Activated CD8-positive, alpha-beta T cell treated with anti-CD3 and anti-CD28 coated beads for 36 hours (primary cell): ENCODE data around the gene AQP12B. TPM values are rescaled to one million over a fixed set of nuclear protein-coding genes. Genes with fewer than 3 reads are reported as not detected.
"Not testable (repeated sequence)": the region's sequence is repeated elsewhere in the genome, so short reads cannot be mapped to it uniquely, and the experiment has no call there.

Source experiments
- ATAC-seq: fragments of 200-7000 bp; cut with Tn5 transposase; one replicate; pipeline ENCODE4 v1.10.0; 2021; ENCODE audit warnings: mild to moderate bottlenecking, moderate library complexity
- CTCF ChIA-PET: fragments of 350-600 bp; sonication (Branson Sonifier 250); formaldehyde crosslinking; loops from one replicate; lab custom pipeline; 2021; ENCODE audit warnings: antibody characterized with exemption; lab: Charles Lee
- POLR2A ChIA-PET: fragments of 350-600 bp; sonication (Branson Sonifier 250); formaldehyde crosslinking; loops from one replicate; lab custom pipeline; 2021; ENCODE audit warnings: antibody characterized with exemption; lab: Charles Lee
- DNase-seq: peaks from one replicate; pipeline ENCODE4 v3.0.0-alpha.2; 2020
- H3K27ac Mint-ChIP-seq: one replicate; pipeline ENCODE4 v1.8.0; 2021; ENCODE audit warnings: mild to moderate bottlenecking, mixed read lengths
- H3K27me3 Mint-ChIP-seq: one replicate; pipeline ENCODE4 v1.8.0; 2021; ENCODE audit warnings: mixed read lengths
- H3K36me3 Mint-ChIP-seq: one replicate; pipeline ENCODE4 v1.8.0; 2021; ENCODE audit warnings: low read depth, mixed read lengths
- H3K4me1 Mint-ChIP-seq: one replicate; pipeline ENCODE4 v1.8.0; 2021; ENCODE audit warnings: low read depth, mixed read lengths
- H3K4me3 Mint-ChIP-seq: one replicate; pipeline ENCODE4 v1.8.0; 2021; ENCODE audit warnings: mild to moderate bottlenecking, moderate library complexity, mixed read lengths
- H3K9me3 Mint-ChIP-seq: one replicate; pipeline ENCODE4 v1.8.0; 2021; ENCODE audit warnings: mixed read lengths
- CTCF ChIP-seq: fragments of 200-600 bp; IDR thresholded peaks from one replicate; pipeline ENCODE4 v1.8.0; 2022; ENCODE audit warnings: antibody characterized with exemption, mild to moderate bottlenecking
- intact Hi-C: fragments of 100-400 bp; cut with micrococcal nuclease; formaldehyde crosslinking; loops from one replicate; pipeline ENCODE4 v1.10.0; 2022
- total RNA-seq, 2 experiments: library from RNA; stranded (reverse); gene quantifications; one replicate each; pipeline ENCODE4 v1.2.3, GENCODE V29; 2021

Gene AQP12B, protein sequence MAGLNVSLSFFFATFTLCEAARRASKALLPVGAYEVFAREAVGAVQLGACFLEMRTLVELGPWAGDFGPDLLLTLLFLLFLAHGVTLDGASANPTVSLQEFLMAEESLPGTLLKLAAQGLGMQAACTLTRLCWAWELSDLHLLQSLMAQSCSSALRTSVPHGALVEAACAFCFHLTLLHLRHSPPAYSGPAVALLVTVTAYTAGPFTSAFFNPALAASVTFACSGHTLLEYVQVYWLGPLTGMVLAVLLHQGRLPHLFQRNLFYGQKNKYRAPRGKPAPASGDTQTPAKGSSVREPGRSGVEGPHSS
- not detected for total RNA-seq

DNA sequence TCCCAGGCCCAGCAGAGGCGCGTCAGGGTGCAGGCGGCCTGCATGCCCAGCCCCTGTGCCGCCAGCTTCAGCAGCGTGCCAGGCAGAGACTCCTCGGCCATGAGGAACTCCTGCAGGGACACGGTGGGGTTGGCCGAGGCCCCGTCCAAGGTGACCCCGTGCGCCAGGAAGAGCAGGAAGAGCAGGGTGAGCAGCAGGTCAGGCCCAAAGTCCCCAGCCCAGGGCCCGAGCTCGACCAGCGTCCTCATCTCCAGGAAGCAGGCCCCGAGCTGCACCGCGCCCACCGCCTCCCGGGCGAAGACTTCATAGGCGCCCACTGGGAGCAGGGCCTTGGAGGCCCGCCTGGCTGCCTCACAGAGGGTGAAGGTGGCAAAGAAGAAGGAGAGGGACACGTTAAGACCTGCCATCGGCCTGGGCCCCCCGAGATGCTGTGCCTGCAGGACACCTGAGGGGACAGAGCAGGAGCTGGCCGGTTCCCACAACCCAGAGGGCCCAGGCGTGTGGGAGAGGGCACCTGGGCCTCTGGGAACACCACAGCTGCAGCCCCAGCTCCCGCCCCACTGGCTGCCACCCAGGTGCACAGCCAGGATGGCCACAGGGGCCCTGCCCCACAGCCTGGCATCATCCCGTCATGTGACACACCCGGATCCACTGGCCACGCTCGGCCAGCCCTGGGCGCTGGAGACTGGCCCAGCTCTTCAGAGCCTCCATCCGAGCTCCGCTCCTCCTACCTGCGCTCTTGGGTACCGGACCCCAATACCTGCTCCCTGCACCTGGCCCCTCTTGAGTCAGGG is at the start of gene AQP12B:
Gene AQP12B (minus strand): TSS at position 455 of the 794 bp plus-strand sequence. CDS start 48 bp downstream, at position 407.
- H3K27me3 Mint-ChIP-seq, H3K4me3 Mint-ChIP-seq, DNase-seq, H3K27ac Mint-ChIP-seq, POLR2A ChIA-PET, CTCF ChIA-PET, ATAC-seq, H3K9me3 Mint-ChIP-seq, H3K36me3 Mint-ChIP-seq, intact Hi-C loops, H3K4me1 Mint-ChIP-seq: not testable (repeated sequence)

GRCh38 chr2:240732184-240732583 is 49.5 kb upstream of the AQP12B start:
- DNase-seq = no peak
- no peak for ATAC-seq
- Mint-ChIP-seq H3K27ac (no peak overlapping the region), H3K36me3 (no peaks in the 10 kb centered on the region), H3K4me3 (no peak overlapping the region), H3K27me3 (no peaks in the 10 kb centered on the region), H3K9me3 (no peaks in the 10 kb centered on the region), H3K4me1 (no peaks in the 10 kb centered on the region)
- no peak for TF ChIP-seq CTCF
- ChIA-PET CTCF (no interaction called here), POLR2A (interaction anchor here (0.6 kb wide), 1 partner anchor 141 kb away, joined by 3 read pairs; no protein-coding TSS in a partner anchor)
- intact Hi-C loops = no loop called here

DNA sequence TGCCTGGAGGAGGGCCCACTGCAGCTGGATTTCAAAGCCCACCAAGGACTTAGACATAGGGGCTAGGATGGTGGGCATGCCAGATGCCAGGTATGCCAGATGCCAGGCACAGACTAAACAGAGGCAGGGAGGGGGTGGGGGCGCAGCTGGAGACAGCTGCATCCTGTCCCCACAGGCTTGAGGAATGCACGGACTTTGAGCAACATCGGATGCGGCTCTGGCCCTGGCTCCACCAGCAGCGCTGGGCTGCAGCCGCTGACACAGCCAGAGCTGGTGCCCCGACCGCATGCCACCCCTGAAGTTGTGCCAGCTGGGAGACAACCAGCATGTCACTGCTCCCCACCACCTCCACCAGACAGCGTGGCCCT is 48.5 kb upstream of the AQP12B start:
- no peaks in the 10 kb centered on the region for H3K36me3 Mint-ChIP-seq
- no peak for ATAC-seq
- H3K4me1 Mint-ChIP-seq = no peaks in the 10 kb centered on the region
- CTCF ChIA-PET = no interaction called here
- no peak overlapping the region for H3K27ac Mint-ChIP-seq
- H3K9me3 Mint-ChIP-seq = no peaks in the 10 kb centered on the region
- no peak overlapping the region for H3K4me3 Mint-ChIP-seq
- intact Hi-C loops = no loop called here
- no peak for TF ChIP-seq CTCF
- POLR2A ChIA-PET = interaction anchor here (1.2 kb wide), 1 partner anchor 64 kb away, joined by 3 read pairs; no protein-coding TSS in a partner anchor
- H3K27me3 Mint-ChIP-seq = no peaks in the 10 kb centered on the region
- no peak for DNase-seq

GRCh38 chr2:240730501-240731177 is 48.0 kb upstream of the AQP12B start:
- POLR2A ChIA-PET = interaction anchor here (1.2 kb wide), 1 partner anchor 63 kb away, joined by 3 read pairs; no protein-coding TSS in a partner anchor
- intact Hi-C loops = no loop called here
- ATAC-seq = no peak
- Mint-ChIP-seq H3K27ac (no peak overlapping the region), H3K4me1 (no peaks in the 10 kb centered on the region), H3K9me3 (no peaks in the 10 kb centered on the region), H3K4me3 (no peak overlapping the region), H3K27me3 (no peaks in the 10 kb centered on the region), H3K36me3 (no peaks in the 10 kb centered on the region)
- CTCF ChIA-PET = no interaction called here
- no peak for DNase-seq
- TF ChIP-seq CTCF = no peak

DNA sequence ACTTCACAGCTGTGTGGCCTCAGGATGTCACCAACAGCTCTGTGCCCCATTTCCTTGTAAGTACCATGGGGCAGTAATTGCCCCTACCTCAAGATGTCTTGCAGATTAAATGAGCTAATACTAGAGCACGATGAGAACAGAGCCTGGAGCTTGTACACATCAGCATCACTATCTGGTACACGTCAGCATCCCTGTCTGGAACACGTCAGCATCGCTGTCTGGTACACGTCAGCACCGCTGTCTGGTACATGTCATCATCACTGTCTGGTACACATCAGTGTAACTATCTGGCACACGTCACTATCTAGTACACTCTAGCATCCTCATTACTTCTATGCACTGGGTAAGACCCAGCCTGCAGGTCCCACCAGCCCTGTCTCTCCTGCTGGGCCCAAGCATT is 46.1 kb upstream of the AQP12B start:
- Mint-ChIP-seq H3K27ac (no peak overlapping the region), H3K27me3 (no peaks in the 10 kb centered on the region), H3K9me3 (no peaks in the 10 kb centered on the region), H3K4me3 (no peak overlapping the region), H3K4me1 (no peaks in the 10 kb centered on the region), H3K36me3 (no peaks in the 10 kb centered on the region)
- POLR2A ChIA-PET = no interaction called here
- DNase-seq (no peak), ATAC-seq (no peak)
- CTCF ChIA-PET = no interaction called here
- TF ChIP-seq CTCF = no peak
- intact Hi-C loops = no loop called here
